Measurements from ENCODE around the gene PWWP2B.
A peak's percentile ranks its signal among the peaks of the same experiment; 100 is the strongest.
"Not testable (repeated sequence)": the region's sequence is repeated elsewhere in the genome, so short reads cannot be mapped to it uniquely, and the experiment has no call there.

Gene PWWP2B

DNA sequence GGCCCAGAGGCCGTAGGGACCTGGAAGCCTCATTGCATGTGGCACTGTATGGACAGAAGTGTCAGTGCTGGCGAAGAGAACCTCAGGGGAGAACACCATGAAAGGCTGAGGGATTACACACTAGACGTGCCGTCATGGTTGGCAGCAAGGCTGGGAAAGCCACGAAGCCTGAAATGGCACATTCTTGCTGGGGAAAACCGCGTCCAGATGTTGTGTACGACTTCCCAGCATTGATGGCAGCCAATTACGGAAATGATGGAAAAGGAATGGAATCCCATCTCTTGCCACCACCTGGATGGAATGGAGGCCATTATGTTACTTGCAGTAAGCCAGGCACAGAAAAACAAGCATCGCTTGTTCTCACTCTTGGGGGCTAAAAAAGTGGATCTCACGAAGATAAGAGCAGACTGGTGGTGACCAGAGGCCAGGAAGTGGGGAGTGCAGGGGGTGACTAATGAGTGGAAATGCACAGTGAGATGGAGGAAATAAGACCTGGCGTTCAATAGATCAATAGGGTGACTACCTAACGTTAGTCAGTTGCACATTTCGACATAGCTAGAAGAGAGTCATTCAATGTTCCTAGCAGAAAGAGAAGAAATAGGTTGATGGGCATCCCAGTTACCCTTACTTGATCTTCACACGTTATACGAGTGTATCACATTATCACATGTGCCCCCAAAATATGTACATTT lies 14.6 kb upstream of the PWWP2B start:
- no peak for DNase-seq

- no peak for DNase-seq
These were observed 13.9 kb upstream of the PWWP2B start for GRCh38 chr10:132383101-132383500.

- no peak for DNase-seq
These were observed 13.2 kb upstream of the PWWP2B start for GRCh38 chr10:132383751-132384196.

DNA sequence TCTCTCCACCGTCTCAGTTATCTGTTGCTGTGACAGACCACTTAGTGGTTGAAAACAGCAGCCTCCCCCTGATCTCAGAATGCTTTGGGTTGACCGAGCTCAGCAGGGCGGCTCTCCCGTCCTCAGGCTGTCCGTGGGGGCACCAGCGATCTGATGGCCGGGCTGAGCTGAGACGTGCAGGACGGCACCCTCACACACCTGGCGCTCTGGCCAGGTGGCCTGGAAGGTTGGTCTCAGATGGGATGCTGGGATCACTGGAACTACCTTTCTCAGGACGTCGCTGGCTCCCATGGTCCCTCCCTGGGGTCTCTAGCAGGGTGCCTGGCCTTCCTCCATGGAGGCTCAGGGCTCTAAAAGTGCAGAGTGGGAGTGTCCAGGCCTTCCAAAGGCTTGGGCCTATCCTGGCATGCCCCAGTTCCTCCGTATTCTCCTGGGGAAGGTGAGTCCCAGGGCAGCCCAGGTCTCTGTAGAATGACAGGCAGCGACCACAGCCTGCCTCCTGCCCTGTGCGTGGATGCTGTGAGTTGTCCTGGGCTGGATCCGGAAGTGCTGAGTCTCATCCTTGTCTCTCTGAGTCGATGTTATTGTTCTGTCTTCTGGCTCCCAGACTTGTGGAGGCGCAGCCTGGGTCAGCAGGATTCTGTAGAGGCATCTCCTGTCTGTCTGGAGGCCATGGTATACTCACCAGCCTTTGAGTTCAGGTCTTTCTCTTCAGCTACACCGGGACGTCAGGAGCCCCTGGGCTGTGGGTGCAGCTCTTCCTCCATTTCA lies 12.2 kb upstream of the PWWP2B start:
- no peak for DNase-seq

DNA sequence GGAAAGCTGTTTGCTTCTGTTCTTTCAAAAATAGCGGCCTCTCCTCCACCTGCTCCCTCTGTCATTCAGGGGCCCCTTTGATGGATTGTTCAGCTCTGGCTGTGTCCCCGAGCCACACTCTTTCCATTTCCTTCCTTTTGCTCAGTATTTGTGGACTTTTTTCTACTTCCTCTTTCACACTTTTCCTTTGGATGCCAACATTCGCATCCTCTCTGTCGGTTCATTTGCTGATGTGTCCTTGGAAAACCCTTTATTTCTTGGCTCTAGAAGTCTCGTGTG lies 11.7 kb upstream of the PWWP2B start:
- DNase-seq = no peak

DNA sequence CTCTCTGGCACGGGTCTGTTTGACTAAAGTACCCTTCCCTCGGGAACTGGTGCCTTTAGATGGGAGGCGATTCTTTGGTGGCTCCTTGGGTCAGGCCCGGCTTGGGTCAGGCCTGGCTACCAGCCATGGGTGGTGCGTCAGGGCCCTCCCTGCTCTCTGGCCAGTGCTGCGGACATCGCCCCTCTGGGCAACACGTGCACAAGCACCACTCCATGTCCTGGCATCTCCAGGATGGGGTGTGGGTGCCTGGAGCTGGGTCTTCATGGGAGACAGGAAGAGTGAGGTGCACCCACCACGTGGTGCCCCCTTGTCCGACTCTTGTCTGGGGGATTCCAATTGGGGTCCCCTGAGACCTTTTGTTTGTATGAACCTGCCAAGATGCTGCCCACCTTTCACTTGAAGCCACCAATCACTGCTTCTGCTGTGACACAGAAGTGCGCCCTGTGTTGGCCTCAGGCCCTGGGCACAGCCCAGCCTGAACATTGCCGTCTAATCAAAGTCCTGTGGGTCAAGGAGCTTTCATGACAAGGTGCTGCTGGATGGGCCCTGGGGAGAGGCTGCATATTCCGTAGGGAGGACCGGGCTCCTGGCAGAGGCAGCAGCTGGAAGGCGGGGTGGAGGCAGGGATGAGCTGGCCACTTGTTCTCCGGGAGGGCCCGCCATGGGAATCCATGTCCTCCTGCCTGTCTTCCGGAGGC lies 11.1 kb upstream of the PWWP2B start:
- DNase-seq = no peak

DNA sequence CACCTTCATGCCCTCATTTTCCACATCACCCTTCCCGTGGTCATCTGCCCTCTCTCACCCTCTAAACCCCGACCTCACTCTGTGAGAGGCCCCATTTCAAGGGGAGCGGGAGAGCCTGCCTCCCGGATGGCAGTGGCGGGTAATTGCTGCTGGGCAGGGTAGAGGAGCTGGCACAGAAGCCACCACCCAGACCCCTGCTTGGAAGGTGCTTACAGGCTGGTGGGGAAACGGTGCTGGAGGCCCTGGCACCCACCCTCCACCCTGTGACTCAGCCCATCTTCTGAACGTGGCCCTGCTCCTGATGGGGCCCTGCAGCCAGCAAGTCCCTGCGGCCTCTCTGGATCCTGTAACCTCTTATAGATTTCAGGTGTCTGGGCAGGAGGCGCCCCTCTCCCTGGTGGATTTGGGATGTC lies 10.6 kb upstream of the PWWP2B start:
- DNase-seq = no peak

GRCh38 chr10:132386896-132387295 lies 10.1 kb upstream of the PWWP2B start:
- DNase-seq = not testable (repeated sequence)

GRCh38 chr10:132387764-132388210 lies 9.2 kb upstream of the PWWP2B start:
- DNase-seq = peak; percentile 54

- no peak for DNase-seq
These were observed 8.0 kb upstream of the PWWP2B start for GRCh38 chr10:132388891-132389432.

DNA sequence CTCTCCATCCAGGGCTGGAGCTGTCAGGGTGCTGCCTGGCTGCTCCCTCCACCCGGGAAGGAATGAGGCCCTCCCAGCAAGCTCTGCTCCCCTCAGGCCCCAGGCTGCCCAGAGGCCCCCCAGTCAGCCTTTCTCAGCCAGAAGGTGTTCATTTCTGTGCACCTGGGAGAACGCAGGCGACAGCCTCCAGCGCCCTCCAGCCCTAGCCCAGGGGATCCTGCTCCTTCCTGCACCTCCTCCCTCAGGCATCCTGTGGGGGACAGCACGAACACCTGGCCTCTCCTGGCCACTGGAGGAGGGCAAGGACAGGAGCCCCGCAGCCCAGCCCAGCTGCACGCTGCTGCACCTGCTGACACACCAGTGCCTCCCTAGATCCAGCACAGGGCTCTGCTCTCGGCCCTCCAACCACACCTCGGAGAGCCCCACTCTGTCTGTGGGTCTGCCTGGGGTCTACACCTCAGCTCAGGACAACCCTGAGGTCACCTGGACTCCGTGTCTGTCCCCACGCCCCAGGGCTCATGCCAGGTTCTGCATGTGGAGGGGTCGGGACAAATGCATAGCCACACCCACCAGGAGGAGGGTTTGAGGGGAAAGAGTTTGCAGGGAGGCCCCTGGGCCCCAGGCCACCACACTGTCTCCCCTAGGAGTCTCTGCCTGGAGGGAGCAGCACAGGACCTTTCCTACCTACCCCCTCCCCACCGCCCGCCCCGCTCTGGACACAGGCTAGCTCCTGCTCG lies 7.4 kb upstream of the PWWP2B start:
- peak; percentile 89 for DNase-seq

DNA sequence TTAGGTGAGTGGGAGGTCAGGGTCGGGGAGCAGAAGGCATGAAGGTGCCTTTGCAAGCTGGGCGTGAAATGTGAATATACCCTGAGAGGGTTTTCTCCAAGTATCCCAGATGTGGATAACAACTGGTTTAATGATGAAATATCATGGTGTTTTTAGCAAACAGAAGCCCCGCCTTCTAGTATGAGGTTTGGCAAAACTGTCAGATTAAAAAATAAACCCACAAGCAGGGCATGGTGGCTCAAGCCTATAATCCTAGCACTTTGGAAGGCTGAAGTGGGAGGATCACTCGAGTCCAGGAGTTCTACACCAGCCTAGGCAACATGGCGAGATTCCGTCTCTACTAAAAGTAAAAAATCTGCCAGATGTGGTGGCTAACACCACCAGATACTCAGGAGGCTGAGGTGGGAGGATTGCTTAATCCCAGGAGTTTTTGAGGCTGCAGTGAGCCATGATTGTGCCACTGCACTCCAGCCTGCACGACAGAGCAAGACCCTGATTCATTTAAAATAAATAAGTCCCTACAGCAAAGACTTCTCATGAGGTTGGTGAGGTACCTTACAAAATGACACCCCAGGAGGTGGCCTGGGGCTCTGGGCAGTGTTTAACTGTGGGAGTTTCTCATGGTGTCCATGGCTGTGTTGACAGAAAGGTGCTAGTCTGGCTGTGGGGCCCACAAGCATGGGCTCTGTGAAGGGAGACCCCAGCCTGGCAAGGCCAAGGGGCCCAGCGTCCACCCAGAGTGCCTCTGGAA lies 6.7 kb upstream of the PWWP2B start:
- no peak for DNase-seq

GRCh38 chr10:132390921-132391675 lies 5.9 kb upstream of the PWWP2B start:
- DNase-seq = no peak

DNA sequence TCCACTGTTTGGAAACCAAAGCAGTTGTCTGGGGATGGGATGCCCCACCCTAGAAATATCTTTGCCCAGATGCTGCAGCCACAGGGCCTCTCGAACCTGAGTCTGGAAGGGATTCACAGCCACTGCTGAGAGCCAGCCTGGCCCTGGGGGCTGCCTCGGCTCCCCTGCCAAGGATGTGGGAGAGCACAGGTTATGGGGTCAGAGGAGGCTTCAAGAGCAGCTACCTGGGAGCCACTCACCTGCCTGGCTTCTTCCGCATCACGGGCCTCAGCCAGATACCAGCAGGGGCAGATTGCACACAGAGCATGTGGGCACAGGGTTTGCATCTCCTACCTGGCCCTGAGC lies 5.4 kb upstream of the PWWP2B start:
- no peak for DNase-seq

GRCh38 chr10:132392184-132392800 lies 4.7 kb upstream of the PWWP2B start:
- no peak for DNase-seq

DNA sequence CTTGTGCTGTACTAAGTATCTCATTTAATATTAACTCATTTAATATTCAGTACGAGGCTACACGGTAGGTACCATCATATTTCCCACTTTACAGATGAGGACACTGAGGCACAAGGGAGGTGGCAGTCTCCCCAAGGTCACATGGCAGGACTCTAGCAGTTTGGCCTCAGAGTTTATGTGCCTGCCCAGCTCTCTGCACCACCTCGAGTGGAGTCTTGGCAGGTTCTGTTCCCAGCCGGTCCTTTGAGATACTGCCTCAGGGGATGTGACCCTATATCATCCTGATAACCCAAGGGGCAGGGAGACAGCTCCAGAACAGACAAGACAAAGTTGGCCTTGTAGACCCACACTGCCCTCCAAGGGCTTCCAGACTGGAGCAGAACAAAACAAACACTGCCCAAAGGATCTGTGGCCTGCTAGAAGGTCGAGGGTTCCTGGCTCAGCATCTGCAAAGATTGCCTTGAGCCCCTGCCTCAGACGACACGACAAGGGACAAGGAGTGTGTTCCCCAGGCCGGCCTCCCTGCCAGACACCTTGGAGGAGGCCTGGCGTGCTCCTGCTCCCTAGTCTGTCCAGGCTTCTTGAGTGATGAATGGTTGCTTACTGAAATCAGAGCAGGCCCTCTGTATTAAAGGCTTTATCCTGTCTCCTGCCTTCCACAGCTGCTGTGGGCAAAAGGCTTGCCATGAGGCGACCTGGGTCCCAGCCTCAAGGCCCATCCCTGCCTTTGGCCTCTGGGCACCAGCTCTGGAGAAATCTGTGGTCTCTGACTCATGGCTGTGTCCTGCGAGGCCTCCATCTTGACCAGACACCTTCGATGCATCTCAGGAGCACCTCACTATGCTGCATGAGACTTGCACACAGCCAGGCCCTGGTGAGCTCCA lies 3.9 kb upstream of the PWWP2B start:
- no peak for DNase-seq

- no peak for DNase-seq
These were observed 3.3 kb upstream of the PWWP2B start for GRCh38 chr10:132393695-132394181.

- no peak for DNase-seq
These were observed 2.7 kb upstream of the PWWP2B start for GRCh38 chr10:132394201-132394811.

DNA sequence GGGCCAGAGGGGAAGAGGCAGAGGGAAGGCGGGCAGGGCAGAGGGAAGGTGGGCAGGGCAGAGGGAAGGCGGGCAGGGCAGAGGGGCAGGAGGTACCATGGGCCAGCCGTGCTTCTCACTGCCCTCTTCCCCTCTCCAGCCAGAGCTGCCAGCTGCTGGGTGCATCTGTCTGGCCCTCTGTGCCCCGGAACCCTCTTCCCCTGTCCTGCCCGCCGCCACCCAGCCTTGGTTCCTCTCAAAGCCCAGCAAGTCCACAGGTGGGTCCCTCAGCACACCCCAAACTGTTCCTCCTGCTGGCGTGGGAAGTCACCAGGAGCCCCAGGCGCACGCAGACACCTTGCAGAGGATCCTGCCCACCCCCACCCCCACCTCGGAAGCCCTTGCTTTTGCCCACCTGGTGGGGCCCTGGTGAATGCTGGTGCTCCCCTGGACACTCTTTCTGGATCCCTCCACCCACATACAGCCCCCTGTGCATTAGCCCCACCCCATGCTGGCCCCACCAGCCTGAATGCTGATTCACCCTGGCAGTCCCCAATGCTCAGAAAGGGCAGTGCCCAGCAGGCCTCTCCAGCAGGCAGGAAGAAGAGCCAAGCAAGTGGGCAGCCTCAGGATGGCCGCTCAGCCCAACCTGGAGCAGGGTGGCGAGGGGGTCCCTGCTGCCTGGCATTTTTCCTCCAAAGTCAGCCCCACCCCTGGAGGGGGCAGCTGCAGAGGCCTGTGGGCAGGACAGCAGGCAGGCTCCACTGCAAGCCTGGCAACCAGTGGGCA lies 1.9 kb upstream of the PWWP2B start:
- no peak for DNase-seq
